DND-41 (cell line): Measurements from ENCODE around the gene UGT1A6.

Source experiments
- EZH2 ChIP-seq: IDR thresholded peaks from 3 replicates; pipeline ENCODE4 v1.6.1; 2012; ENCODE audit warnings: borderline replicate concordance, low read depth, mild to moderate bottlenecking, moderate library complexity, low read length, inconsistent platforms; ENCODE audit not compliant: severe bottlenecking
- TF ChIP-seq, protein P1 (sequence below): IDR thresholded peaks from 2 replicates; pipeline ENCODE4 v1.5.1; 2012; ENCODE audit warnings: borderline replicate concordance, low read length, moderate library complexity, mild to moderate bottlenecking; ENCODE audit not compliant: poor library complexity, severe bottlenecking; ENCODE audit errors: extremely low read depth

GRCh38 chr2:233822101-233822771 is 129.5 kb downstream of the UGT1A6 start:
- no peak for TF ChIP-seq EZH2
- TF ChIP-seq, protein P1, sequence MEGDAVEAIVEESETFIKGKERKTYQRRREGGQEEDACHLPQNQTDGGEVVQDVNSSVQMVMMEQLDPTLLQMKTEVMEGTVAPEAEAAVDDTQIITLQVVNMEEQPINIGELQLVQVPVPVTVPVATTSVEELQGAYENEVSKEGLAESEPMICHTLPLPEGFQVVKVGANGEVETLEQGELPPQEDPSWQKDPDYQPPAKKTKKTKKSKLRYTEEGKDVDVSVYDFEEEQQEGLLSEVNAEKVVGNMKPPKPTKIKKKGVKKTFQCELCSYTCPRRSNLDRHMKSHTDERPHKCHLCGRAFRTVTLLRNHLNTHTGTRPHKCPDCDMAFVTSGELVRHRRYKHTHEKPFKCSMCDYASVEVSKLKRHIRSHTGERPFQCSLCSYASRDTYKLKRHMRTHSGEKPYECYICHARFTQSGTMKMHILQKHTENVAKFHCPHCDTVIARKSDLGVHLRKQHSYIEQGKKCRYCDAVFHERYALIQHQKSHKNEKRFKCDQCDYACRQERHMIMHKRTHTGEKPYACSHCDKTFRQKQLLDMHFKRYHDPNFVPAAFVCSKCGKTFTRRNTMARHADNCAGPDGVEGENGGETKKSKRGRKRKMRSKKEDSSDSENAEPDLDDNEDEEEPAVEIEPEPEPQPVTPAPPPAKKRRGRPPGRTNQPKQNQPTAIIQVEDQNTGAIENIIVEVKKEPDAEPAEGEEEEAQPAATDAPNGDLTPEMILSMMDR = no peak
